OCI-LY1 (cell line): Measurements from ENCODE around the gene RBM34.
"Not testable (repeated sequence)": the region's sequence is repeated elsewhere in the genome, so short reads cannot be mapped to it uniquely, and the experiment has no call there.

Source experiments
- H2AFZ ChIP-seq: fragments of 200-600 bp; sonication (generic), shearing (Covaris generic); 2 replicates; pipeline ENCODE4 v1.6.0; 2014; ENCODE audit warnings: antibody characterized with exemption, mild to moderate bottlenecking, low read length
- H3F3A ChIP-seq: fragments of 200-600 bp; sonication (generic), shearing (Covaris generic); 2 replicates; pipeline ENCODE4 v1.6.0; 2014; ENCODE audit warnings: mild to moderate bottlenecking, antibody characterized with exemption, low read length, moderate library complexity; ENCODE audit not compliant: insufficient read depth
- H3K27ac ChIP-seq: fragments of 200-600 bp; sonication (generic); 2 replicates; pipeline ENCODE4 v1.5.1; 2014; ENCODE audit warnings: low read length, mixed run types, mild to moderate bottlenecking, low read depth; ENCODE audit not compliant: poor library complexity, severe bottlenecking
- H3K27me3 ChIP-seq: fragments of 200-600 bp; sonication (generic); 2 replicates; pipeline ENCODE4 v1.6.0; 2014; ENCODE audit warnings: antibody characterized with exemption, mild to moderate bottlenecking, low read length, moderate library complexity; ENCODE audit not compliant: insufficient read depth
- H3K36me3 ChIP-seq: fragments of 200-600 bp; sonication (generic); 2 replicates; pipeline ENCODE4 v1.6.1; 2014; ENCODE audit warnings: mild to moderate bottlenecking, antibody characterized with exemption, low read length, moderate library complexity, mixed read lengths; ENCODE audit not compliant: insufficient read depth
- H3K4me1 ChIP-seq: fragments of 200-600 bp; sonication (generic); 2 replicates; pipeline ENCODE4 v1.5.1; 2014; ENCODE audit warnings: mild to moderate bottlenecking, low read length, moderate library complexity; ENCODE audit not compliant: insufficient read depth, severe bottlenecking
- H3K4me2 ChIP-seq: fragments of 200-600 bp; sonication (generic), shearing (Covaris generic); 2 replicates; pipeline ENCODE4 v1.6.1; 2014; ENCODE audit warnings: low read length
- H3K4me3 ChIP-seq: fragments of 200-600 bp; sonication (generic); 2 replicates; pipeline ENCODE4 v1.5.1; 2014; ENCODE audit warnings: low read length, low read depth, mild to moderate bottlenecking, mixed read lengths; ENCODE audit not compliant: poor library complexity, severe bottlenecking
- H3K79me2 ChIP-seq: fragments of 200-600 bp; shearing (Covaris generic); 2 replicates; pipeline ENCODE4 v1.6.1; 2016; ENCODE audit warnings: mixed run types, low read length, mixed read lengths; ENCODE audit not compliant: insufficient read depth
- H3K9ac ChIP-seq: fragments of 200-600 bp; sonication (generic), shearing (Covaris generic); 2 replicates; pipeline ENCODE4 v1.6.1; 2014; ENCODE audit warnings: mild to moderate bottlenecking, low read length, mixed read lengths
- H3K9me2 ChIP-seq: fragments of 200-600 bp; sonication (generic), shearing (Covaris generic); 2 replicates; pipeline ENCODE4 v1.6.1; 2014; ENCODE audit warnings: low read depth, mild to moderate bottlenecking, low read length, mixed read lengths
- H3K9me3 ChIP-seq: fragments of 200-600 bp; shearing (Covaris generic); 2 replicates; pipeline ENCODE4 v1.6.1; 2014; ENCODE audit warnings: low read length, mixed read lengths
- H4K20me1 ChIP-seq: fragments of 200-600 bp; sonication (generic), shearing (Covaris generic); 2 replicates; pipeline ENCODE4 v1.6.0; 2016; ENCODE audit warnings: mild to moderate bottlenecking, low read length; ENCODE audit not compliant: insufficient read depth
- CTCF ChIP-seq: fragments of 200-600 bp; sonication (generic), shearing (Covaris generic); IDR thresholded peaks from 2 replicates; pipeline ENCODE4 v1.5.1; 2017; ENCODE audit warnings: mild to moderate bottlenecking, antibody characterized with exemption, low read length, moderate library complexity, mixed read lengths
- EZH2 ChIP-seq: fragments of 200-600 bp; sonication (generic), shearing (Covaris generic); IDR thresholded peaks from 2 replicates; pipeline ENCODE4 v1.8.0; 2017; ENCODE audit warnings: borderline replicate concordance, mixed run types, mild to moderate bottlenecking, antibody characterized with exemption, low read length, moderate library complexity, mixed read lengths

Gene RBM34

GRCh38 chr1:235168375-235168774, 7.3 kb upstream of the RBM34 start:
- Histone ChIP-seq H3K36me3 (peaks cover 58% of the 10 kb centered on the region), H3K9me2 (no peaks in the 10 kb centered on the region), H3K27me3 (no peaks in the 10 kb centered on the region), H3K4me3 (no peak overlapping the region), H3K9ac (no peak overlapping the region), H3K27ac (no peak overlapping the region), H4K20me1 (no peaks in the 10 kb centered on the region), H3K4me2 (no peak overlapping the region), H3K79me2 (no peaks in the 10 kb centered on the region), H3K9me3 (no peaks in the 10 kb centered on the region), H2AFZ (no peak overlapping the region), H3K4me1 (no peaks in the 10 kb centered on the region), H3F3A (no peaks in the 10 kb centered on the region)
- TF ChIP-seq EZH2 (no peak), CTCF (no peak)

GRCh38 chr1:235161685-235162327, 756 bp upstream of the RBM34 start:
- no peaks in the 10 kb centered on the region for H3K9me3 ChIP-seq
- no peaks in the 10 kb centered on the region for H4K20me1 ChIP-seq
- H3K4me1 ChIP-seq: peaks cover 29% of the 10 kb centered on the region
- no peaks in the 10 kb centered on the region for H3F3A ChIP-seq
- H3K36me3 ChIP-seq: peaks cover 34% of the 10 kb centered on the region
- H3K79me2 ChIP-seq: peaks cover 9% of the 10 kb centered on the region
- peak overlapping the region; percentile 56; the same call in 1 of the 2 replicates for H2AFZ ChIP-seq
- TF ChIP-seq EZH2 (no peak), CTCF (no peak)
- H3K4me2 ChIP-seq: peak overlapping the region; percentile 85
- H3K27me3 ChIP-seq: no peaks in the 10 kb centered on the region
- no peaks in the 10 kb centered on the region for H3K9me2 ChIP-seq
- peak overlapping the region; percentile 93 for H3K9ac ChIP-seq
- peak overlapping the region; percentile 94 for H3K4me3 ChIP-seq
- H3K27ac ChIP-seq: peak overlapping the region; percentile 45

GRCh38 chr1:235160383-235160956, 580 bp downstream of the RBM34 start:
- Histone ChIP-seq H3K4me2 (peak overlapping the region; percentile 85), H3K4me1 (peaks cover 29% of the 10 kb centered on the region), H3K27ac (peak overlapping the region; percentile 68), H3K4me3 (peak overlapping the region; percentile 94), H3K9me2 (no peaks in the 10 kb centered on the region), H3K79me2 (peaks cover 9% of the 10 kb centered on the region), H3K36me3 (peaks cover 45% of the 10 kb centered on the region), H3K27me3 (no peaks in the 10 kb centered on the region), H3K9me3 (no peaks in the 10 kb centered on the region), H3F3A (no peaks in the 10 kb centered on the region), H4K20me1 (no peaks in the 10 kb centered on the region), H3K9ac (peak overlapping the region; percentile 93), H2AFZ (0 out of 2 replicates have a peak overlapping the region, but pooled peaks have one; percentile 66)
- TF ChIP-seq EZH2 (no peak), CTCF (no peak)

- Histone ChIP-seq H3K36me3 (peaks cover 50% of the 10 kb centered on the region), H3K9ac (peak overlapping the region; percentile 93), H3K4me3 (peak overlapping the region; percentile 94), H3K4me1 (peaks cover 29% of the 10 kb centered on the region), H3K4me2 (peak overlapping the region; percentile 85)
- H3K79me2 ChIP-seq, H3K27ac ChIP-seq, H3K27me3 ChIP-seq, H4K20me1 ChIP-seq, H2AFZ ChIP-seq, H3K9me2 ChIP-seq, H3K9me3 ChIP-seq, H3F3A ChIP-seq: not testable (repeated sequence)
Observed at GRCh38 chr1:235159930-235160329, 1.1 kb downstream of the RBM34 start.

- H3K36me3 ChIP-seq: peaks cover 56% of the 10 kb centered on the region
- H3K4me2 ChIP-seq, H3K27me3 ChIP-seq, H3K9me3 ChIP-seq, H3K79me2 ChIP-seq, H3F3A ChIP-seq, H3K4me3 ChIP-seq, H3K9ac ChIP-seq, H2AFZ ChIP-seq, H3K27ac ChIP-seq, H4K20me1 ChIP-seq, H3K9me2 ChIP-seq: not testable (repeated sequence)
- peaks cover 29% of the 10 kb centered on the region for H3K4me1 ChIP-seq
Observed at GRCh38 chr1:235159284-235159683, 1.8 kb downstream of the RBM34 start.
